ENCODE measurements around the gene GTPBP10.

- TF ChIP-seq GATA2 (IDR thresholded peaks at IDR 0.05; ENCODE audit: low read depth, low read length) (no peak), GATA3 (IDR thresholded peaks at IDR 0.05; ENCODE audit: low read depth, low read length) (no peak)
These were observed 35.3 kb upstream of the GTPBP10 start for GRCh38 chr7:90311175-90311574.

Data from SH-SY5Y (cell line).